Mesenchymal stem cell (in vitro differentiated cells and primary cell): ENCODE measurements around the gene PRPF18.

Source experiments
- DNase-seq: peaks from one replicate; pipeline ENCODE4 v3.0.0-alpha.2; 2013
- H2AFZ ChIP-seq: one replicate; pipeline ENCODE4 v1.6.1; 2013; ENCODE audit warnings: low read depth, mild to moderate bottlenecking, control low read depth, inconsistent platforms, low read length, moderate library complexity
- H2AK5ac ChIP-seq: 2 replicates; pipeline ENCODE4 v1.6.1; 2013; ENCODE audit warnings: low read length, moderate library complexity, mild to moderate bottlenecking, inconsistent platforms; ENCODE audit not compliant: severe bottlenecking
- H2BK120ac ChIP-seq: one replicate; pipeline ENCODE4 v1.6.1; 2013; ENCODE audit warnings: low read depth, mild to moderate bottlenecking, inconsistent platforms, low read length, moderate library complexity
- H2BK12ac ChIP-seq, 2 experiments: one replicate each; pipeline ENCODE4 v1.6.1; 2013; ENCODE audit warnings: inconsistent platforms in 2 of 2, low read length in 2 of 2, mild to moderate bottlenecking in 2 of 2, moderate library complexity in 2 of 2, control low read depth in 1 of 2
- H2BK15ac ChIP-seq: one replicate; pipeline ENCODE4 v1.6.1; 2013; ENCODE audit warnings: mild to moderate bottlenecking, low read depth, inconsistent platforms; ENCODE audit not compliant: poor library complexity, severe bottlenecking
- H2BK5ac ChIP-seq: 2 replicates; pipeline ENCODE4 v1.6.1; 2013; ENCODE audit warnings: low read depth, mild to moderate bottlenecking, low read length, control low read depth, inconsistent platforms; ENCODE audit not compliant: poor library complexity, severe bottlenecking
- H3K14ac ChIP-seq, 2 experiments: one replicate each; pipeline ENCODE4 v1.6.1; 2013; ENCODE audit warnings: inconsistent platforms in 2 of 2, low read length in 2 of 2, control low read depth in 1 of 2, mild to moderate bottlenecking in 1 of 2, moderate library complexity in 1 of 2
- H3K18ac ChIP-seq, 2 experiments: one replicate each; pipeline ENCODE4 v1.6.1; 2013; ENCODE audit warnings: inconsistent platforms in 2 of 2, low read length in 2 of 2, control low read depth in 1 of 2, low read depth in 1 of 2, mild to moderate bottlenecking in 1 of 2
- H3K23ac ChIP-seq, 2 experiments: one replicate each; pipeline ENCODE4 v1.6.1; 2013; ENCODE audit warnings: inconsistent platforms in 2 of 2, low read length in 2 of 2, mild to moderate bottlenecking in 2 of 2, moderate library complexity in 2 of 2, control low read depth in 1 of 2
- H3K27ac ChIP-seq: 2 replicates; pipeline ENCODE4 v1.5.1; 2013; ENCODE audit warnings: mild to moderate bottlenecking, moderate library complexity, low read length, control low read depth, inconsistent platforms; ENCODE audit not compliant: poor library complexity, severe bottlenecking
- H3K27me3 ChIP-seq, 2 experiments: 2 replicates each; pipeline versions ENCODE4 v1.6.1 to v1.7.0; 2013; ENCODE audit warnings: low read length in 2 of 2, mild to moderate bottlenecking in 2 of 2, moderate library complexity in 2 of 2, control low read depth in 1 of 2, inconsistent platforms in 1 of 2; ENCODE audit not compliant: control insufficient read depth in 1 of 2, insufficient read depth in 1 of 2
- H3K36me3 ChIP-seq, 2 experiments: 2 replicates each; pipeline versions ENCODE4 v1.6.1 to v1.7.0; 2013; ENCODE audit warnings: low read length in 2 of 2, control low read depth in 1 of 2, inconsistent platforms in 1 of 2, low read depth in 1 of 2, mild to moderate bottlenecking in 1 of 2; ENCODE audit not compliant: insufficient read depth in 2 of 2, control insufficient read depth in 1 of 2
- H3K4ac ChIP-seq, 2 experiments: one replicate each; pipeline ENCODE4 v1.6.1; 2013; ENCODE audit warnings: inconsistent platforms in 2 of 2, low read length in 2 of 2, mild to moderate bottlenecking in 2 of 2, moderate library complexity in 2 of 2, control low read depth in 1 of 2, low read depth in 1 of 2
- H3K4me1 ChIP-seq: 2 replicates; pipeline ENCODE4 v1.6.1; 2013; ENCODE audit warnings: low read depth, low read length, control low read depth; ENCODE audit not compliant: control insufficient read depth, insufficient read depth
- H3K4me2 ChIP-seq: 2 replicates; pipeline ENCODE4 v1.6.1; 2013; ENCODE audit warnings: low read length, mild to moderate bottlenecking, inconsistent platforms; ENCODE audit not compliant: poor library complexity, severe bottlenecking
- H3K4me3 ChIP-seq, 2 experiments: 2 replicates each; pipeline versions ENCODE4 v1.5.1 to v1.7.0; 2013; ENCODE audit warnings: low read length in 2 of 2, mild to moderate bottlenecking in 2 of 2, control low read depth in 1 of 2, low read depth in 1 of 2; ENCODE audit not compliant: insufficient read depth in 1 of 2
- H3K79me1 ChIP-seq: replicated peaks from 2 replicates; pipeline ENCODE4 v1.6.1; 2013; ENCODE audit warnings: mild to moderate bottlenecking, control low read depth, low read length, inconsistent platforms; ENCODE audit not compliant: poor library complexity, severe bottlenecking
- H3K9ac ChIP-seq: 2 replicates; pipeline ENCODE4 v1.7.0; 2013; ENCODE audit warnings: mild to moderate bottlenecking, low read length, moderate library complexity
- H3K9me3 ChIP-seq: 2 replicates; pipeline ENCODE4 v1.7.0; 2013; ENCODE audit warnings: mild to moderate bottlenecking, low read length; ENCODE audit not compliant: control insufficient read depth
- H4K8ac ChIP-seq: one replicate; pipeline ENCODE4 v1.6.1; 2013; ENCODE audit warnings: inconsistent platforms, mild to moderate bottlenecking, low read length, moderate library complexity
- H4K91ac ChIP-seq: one replicate; pipeline ENCODE4 v1.6.1; 2013; ENCODE audit warnings: mild to moderate bottlenecking, low read length, inconsistent platforms
- WGBS: methylation state at CpG from one replicate; pipeline ENCODE4 v1.1.7; 2013; ENCODE audit warnings: mixed read lengths; 5-methylcytosine and 5-hydroxymethylcytosine counted together

Gene PRPF18

GRCh38 chr10:13597909-13598308 is 11.1 kb downstream of the PRPF18 start:
- no peaks in the 10 kb centered on the region for H3K4me1 ChIP-seq
- no peak overlapping the region for H2BK5ac ChIP-seq
- no peak overlapping the region for H3K4me3 ChIP-seq
- H4K8ac ChIP-seq: no peak overlapping the region
- no peak for DNase-seq
- H3K4me2 ChIP-seq: no peak overlapping the region
- no peak overlapping the region for H2BK120ac ChIP-seq
- H3K14ac ChIP-seq: no peak overlapping the region
- H3K23ac ChIP-seq: no peak overlapping the region
- H3K79me1 ChIP-seq: peaks cover 18% of the 10 kb centered on the region
- no peaks in the 10 kb centered on the region for H3K27me3 ChIP-seq
- H3K36me3 ChIP-seq: peaks cover 0 to 30% of the 10 kb centered on the region in 2 experiments
- WGBS: 40% methylated on average over 1 of the region's 5 CpGs
- no peak overlapping the region for H3K4ac ChIP-seq
- H3K27ac ChIP-seq: no peak overlapping the region
- no peak overlapping the region for H2BK12ac ChIP-seq
- no peak overlapping the region for H3K18ac ChIP-seq
- H3K9ac ChIP-seq: no peak overlapping the region
- no peaks in the 10 kb centered on the region for H3K9me3 ChIP-seq
- H2BK15ac ChIP-seq: no peak overlapping the region
- no peak overlapping the region for H2AFZ ChIP-seq
- no peak overlapping the region for H2AK5ac ChIP-seq
- no peak overlapping the region for H4K91ac ChIP-seq

DNA sequence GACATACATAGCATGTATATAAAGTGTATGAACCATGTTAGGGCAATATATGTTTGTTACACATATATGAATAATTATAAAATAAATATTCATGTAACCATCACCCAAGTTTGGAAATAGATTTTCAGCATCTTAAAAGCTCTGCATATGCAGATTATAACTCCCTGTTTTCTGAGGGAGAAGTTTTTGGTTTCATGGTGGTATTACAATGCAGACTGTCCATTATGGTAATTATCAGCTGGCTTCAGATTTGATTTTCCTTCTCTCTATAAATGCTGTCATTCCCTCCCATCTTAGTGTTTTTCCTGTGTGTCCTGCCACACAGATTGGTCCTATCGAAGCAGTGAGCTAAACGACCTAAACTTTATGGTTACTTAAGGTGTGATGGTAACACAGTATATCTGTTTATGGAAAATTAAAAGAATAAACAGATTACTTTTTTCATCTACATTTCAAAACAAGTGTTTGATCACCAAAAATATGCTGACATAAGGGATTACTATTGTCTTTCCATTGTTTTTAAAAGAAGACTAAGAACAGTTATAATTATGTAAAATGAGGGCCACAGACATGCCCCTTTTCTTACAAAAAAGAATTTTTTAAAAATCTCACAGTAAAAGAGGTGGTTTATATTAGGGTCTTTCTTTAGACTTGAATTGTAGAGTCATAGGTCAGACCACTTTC is 17.7 kb downstream of the PRPF18 start:
- Histone ChIP-seq H2AK5ac (no peak overlapping the region), H2BK15ac (no peak overlapping the region), H3K23ac (no peak overlapping the region), H3K4me3 (no peak overlapping the region), H2BK5ac (no peak overlapping the region), H3K4ac (no peak overlapping the region), H3K79me1 (peaks cover 6% of the 10 kb centered on the region), H4K8ac (no peak overlapping the region), H4K91ac (no peak overlapping the region), H3K4me2 (no peak overlapping the region), H3K9ac (no peak overlapping the region), H3K27ac (no peak overlapping the region), H2AFZ (no peak overlapping the region), H3K36me3 (peaks cover 6 to 75% of the 10 kb centered on the region in 2 experiments), H3K27me3 (no peaks in the 10 kb centered on the region), H3K9me3 (no peaks in the 10 kb centered on the region), H3K14ac (no peak overlapping the region), H3K4me1 (no peaks in the 10 kb centered on the region), H3K18ac (no peak overlapping the region), H2BK120ac (no peak overlapping the region), H2BK12ac (no peak overlapping the region)
- no CpG with 5 or more reads among the region's 2 CpGs for WGBS
- DNase-seq: no peak

DNA sequence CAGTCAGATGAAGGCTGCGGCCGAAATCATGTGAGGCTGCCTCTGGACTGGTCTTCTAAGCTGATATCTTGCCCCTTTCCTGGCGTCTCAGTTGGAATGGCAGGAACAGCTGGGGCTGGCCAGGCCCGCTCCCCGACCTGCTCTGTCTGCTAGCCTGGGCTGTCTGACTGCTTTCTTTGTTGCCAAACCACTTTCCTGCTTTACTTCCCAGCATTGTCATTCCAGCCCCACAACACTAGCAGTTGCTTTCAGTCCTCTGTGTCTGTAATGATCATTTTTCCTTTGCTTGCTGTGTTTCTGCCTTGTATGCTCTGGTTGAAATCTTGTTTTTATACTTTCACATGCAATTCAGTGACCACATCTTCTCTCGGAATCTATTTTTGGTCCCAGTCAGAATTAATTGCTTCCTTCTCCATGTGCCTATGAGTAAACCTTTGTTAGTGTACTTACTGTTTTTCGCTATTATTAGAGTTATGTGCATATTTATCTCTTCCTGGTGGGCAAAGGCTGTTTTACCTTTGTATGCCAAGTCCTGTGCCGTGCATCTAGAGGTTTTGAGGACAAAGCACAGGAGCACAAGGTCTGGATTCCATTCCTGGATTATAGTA is 21.6 kb downstream of the PRPF18 start:
- Histone ChIP-seq H2BK120ac (no peak overlapping the region), H3K4ac (no peak overlapping the region), H4K8ac (no peak overlapping the region), H2AK5ac (no peak overlapping the region), H4K91ac (no peak overlapping the region), H3K9ac (no peak overlapping the region), H2BK5ac (no peak overlapping the region), H2BK12ac (no peak overlapping the region), H3K27ac (no peak overlapping the region), H3K79me1 (peaks cover 8% of the 10 kb centered on the region), H2BK15ac (no peak overlapping the region), H3K4me1 (no peaks in the 10 kb centered on the region), H3K27me3 (no peaks in the 10 kb centered on the region), H3K36me3 (peaks cover 11 to 82% of the 10 kb centered on the region in 2 experiments), H3K18ac (no peak overlapping the region), H3K4me3 (no peak overlapping the region), H3K14ac (no peak overlapping the region), H3K23ac (no peak overlapping the region), H2AFZ (no peak overlapping the region), H3K9me3 (no peaks in the 10 kb centered on the region), H3K4me2 (no peak overlapping the region)
- no peak for DNase-seq
- 95% methylated on average over 7 of the region's 8 CpGs for WGBS

GRCh38 chr10:13612654-13613373 is 26.0 kb downstream of the PRPF18 start:
- no peaks in the 10 kb centered on the region for H3K9me3 ChIP-seq
- no peak overlapping the region for H3K14ac ChIP-seq
- no peak overlapping the region for H3K18ac ChIP-seq
- no peak overlapping the region for H4K8ac ChIP-seq
- H2AK5ac ChIP-seq: peak overlapping the region; percentile 35
- no peak overlapping the region for H3K9ac ChIP-seq
- H3K4me1 ChIP-seq: peaks cover 8% of the 10 kb centered on the region
- no peak overlapping the region for H3K4ac ChIP-seq
- no peak overlapping the region for H3K4me2 ChIP-seq
- H3K79me1 ChIP-seq: peaks cover 9% of the 10 kb centered on the region
- H2AFZ ChIP-seq: no peak overlapping the region
- H2BK12ac ChIP-seq: no peak overlapping the region
- no peaks in the 10 kb centered on the region for H3K27me3 ChIP-seq
- H2BK5ac ChIP-seq: no peak overlapping the region
- 88% methylated on average over 2 of the region's 3 CpGs for WGBS
- no peak overlapping the region for H2BK15ac ChIP-seq
- H3K23ac ChIP-seq: no peak overlapping the region
- H3K27ac ChIP-seq: no peak overlapping the region
- peaks cover 7 to 89% of the 10 kb centered on the region in 2 experiments for H3K36me3 ChIP-seq
- no peak overlapping the region for H3K4me3 ChIP-seq
- no peak for DNase-seq
- no peak overlapping the region for H4K91ac ChIP-seq
- no peak overlapping the region for H2BK120ac ChIP-seq
